ENCODE results near the gene SERINC2.

- no peak for TF ChIP-seq CTCF (IDR thresholded peaks at IDR 0.05)
- TF ChIP-seq POLR2A (IDR thresholded peaks at IDR 0.05): no peak
- TF ChIP-seq POLR2AphosphoS5 (IDR thresholded peaks at IDR 0.05; ENCODE audit: insufficient read depth in 1 of 2, low read depth in 1 of 2): no peak
These were observed 41.7 kb upstream of the SERINC2 start for GRCh38 chr1:31371121-31371959.

Measured in vagina (tissue), 2 donors.